ENCODE data around the gene GCSAM.

The GCSAM gene

DNA sequence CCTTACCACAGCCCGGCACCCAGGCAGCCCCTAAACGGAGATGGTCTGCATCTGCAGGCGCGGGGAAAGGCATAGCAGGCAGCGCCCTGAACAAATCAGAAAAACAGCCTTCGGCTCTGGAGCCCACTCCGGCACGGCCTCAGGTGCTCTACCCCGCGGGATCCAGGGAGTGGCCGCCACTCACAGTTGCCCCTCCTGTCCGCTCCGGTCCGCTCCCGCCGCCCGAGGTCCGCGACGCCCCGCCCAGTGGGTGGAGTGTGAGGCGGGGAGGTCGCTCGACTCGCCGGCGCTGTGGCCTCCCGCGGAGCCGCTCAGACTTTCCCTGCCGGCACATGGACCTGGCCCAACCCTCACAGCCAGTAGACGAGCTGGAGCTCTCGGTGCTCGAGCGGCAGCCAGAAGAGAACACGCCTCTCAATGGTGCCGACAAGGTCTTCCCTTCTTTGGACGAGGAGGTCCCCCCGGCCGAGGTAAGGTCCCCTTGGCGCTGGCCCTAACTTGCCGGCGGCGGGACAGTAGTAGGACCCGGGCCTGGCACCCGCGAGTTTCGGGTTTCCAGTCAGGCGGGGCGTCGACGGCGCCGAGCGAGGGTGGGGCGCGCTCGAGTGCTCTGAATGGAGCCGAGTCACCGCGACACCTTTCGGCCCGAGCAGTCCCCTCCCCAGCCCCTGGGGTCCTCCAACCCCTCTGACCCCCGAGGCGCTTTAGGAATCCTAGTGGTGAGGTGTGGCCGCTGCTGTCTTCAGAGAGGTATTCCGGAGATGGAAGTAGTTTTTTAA, 46.8 kb downstream of the GCSAM start, which contains the start of gene C3orf52:
Gene C3orf52, plus strand, starts transcription at position 314 of the 779 bp plus-strand sequence. Its CDS starts 19 bp downstream, at position 333.
- H3K36me3 ChIP-seq: no peaks in the 10 kb centered on the region
- H3K27ac ChIP-seq: peak within 1 kb of the TSS; percentile 39 to 48
- TF ChIP-seq, protein P1, sequence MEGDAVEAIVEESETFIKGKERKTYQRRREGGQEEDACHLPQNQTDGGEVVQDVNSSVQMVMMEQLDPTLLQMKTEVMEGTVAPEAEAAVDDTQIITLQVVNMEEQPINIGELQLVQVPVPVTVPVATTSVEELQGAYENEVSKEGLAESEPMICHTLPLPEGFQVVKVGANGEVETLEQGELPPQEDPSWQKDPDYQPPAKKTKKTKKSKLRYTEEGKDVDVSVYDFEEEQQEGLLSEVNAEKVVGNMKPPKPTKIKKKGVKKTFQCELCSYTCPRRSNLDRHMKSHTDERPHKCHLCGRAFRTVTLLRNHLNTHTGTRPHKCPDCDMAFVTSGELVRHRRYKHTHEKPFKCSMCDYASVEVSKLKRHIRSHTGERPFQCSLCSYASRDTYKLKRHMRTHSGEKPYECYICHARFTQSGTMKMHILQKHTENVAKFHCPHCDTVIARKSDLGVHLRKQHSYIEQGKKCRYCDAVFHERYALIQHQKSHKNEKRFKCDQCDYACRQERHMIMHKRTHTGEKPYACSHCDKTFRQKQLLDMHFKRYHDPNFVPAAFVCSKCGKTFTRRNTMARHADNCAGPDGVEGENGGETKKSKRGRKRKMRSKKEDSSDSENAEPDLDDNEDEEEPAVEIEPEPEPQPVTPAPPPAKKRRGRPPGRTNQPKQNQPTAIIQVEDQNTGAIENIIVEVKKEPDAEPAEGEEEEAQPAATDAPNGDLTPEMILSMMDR (IDR thresholded peaks at IDR 0.05): no peak
- DNase-seq: peak; percentile 80 to 90
- H3K9me3 ChIP-seq: no peaks in the 10 kb centered on the region
- peak within 1 kb of the TSS; percentile 50 to 70 for H3K4me3 ChIP-seq
- intact Hi-C loops (cut with DNase I; ENCODE audit: low total_unique reads): no loop called here
- H3K27me3 ChIP-seq: no peaks in the 10 kb centered on the region
- H3K4me1 ChIP-seq: peaks cover 0 to 21% (median 15%) of the 10 kb centered on the region in 4 donors

DNA sequence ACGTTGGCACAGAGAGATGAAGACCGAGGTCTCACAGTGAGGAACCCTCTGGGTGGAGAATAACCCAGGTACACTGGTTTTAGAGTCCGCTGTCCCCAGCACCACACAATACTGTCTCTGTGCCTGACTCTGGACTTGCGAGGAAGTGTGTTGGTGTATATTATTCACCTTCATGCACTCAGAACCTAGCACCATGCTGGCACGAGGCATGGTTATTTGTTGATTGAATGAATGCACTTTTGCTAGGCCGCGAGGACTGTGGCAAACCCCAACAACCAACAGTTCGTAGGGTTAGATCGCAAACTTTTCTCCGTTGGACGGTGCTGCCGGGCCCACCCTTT, 47.3 kb downstream of the GCSAM start:
- peak overlapping the region; percentile 39 to 48 for H3K27ac ChIP-seq
- no peaks in the 10 kb centered on the region for H3K9me3 ChIP-seq
- H3K36me3 ChIP-seq: no peaks in the 10 kb centered on the region
- DNase-seq: no peak
- TF ChIP-seq, protein P1 (IDR thresholded peaks at IDR 0.05): no peak
- intact Hi-C loops (cut with DNase I; ENCODE audit: low total_unique reads): no loop called here
- H3K4me1 ChIP-seq: peaks cover 0 to 21% (median 15%) of the 10 kb centered on the region in 4 donors
- peak overlapping the region; percentile 50 to 70 for H3K4me3 ChIP-seq
- no peaks in the 10 kb centered on the region for H3K27me3 ChIP-seq

DNA sequence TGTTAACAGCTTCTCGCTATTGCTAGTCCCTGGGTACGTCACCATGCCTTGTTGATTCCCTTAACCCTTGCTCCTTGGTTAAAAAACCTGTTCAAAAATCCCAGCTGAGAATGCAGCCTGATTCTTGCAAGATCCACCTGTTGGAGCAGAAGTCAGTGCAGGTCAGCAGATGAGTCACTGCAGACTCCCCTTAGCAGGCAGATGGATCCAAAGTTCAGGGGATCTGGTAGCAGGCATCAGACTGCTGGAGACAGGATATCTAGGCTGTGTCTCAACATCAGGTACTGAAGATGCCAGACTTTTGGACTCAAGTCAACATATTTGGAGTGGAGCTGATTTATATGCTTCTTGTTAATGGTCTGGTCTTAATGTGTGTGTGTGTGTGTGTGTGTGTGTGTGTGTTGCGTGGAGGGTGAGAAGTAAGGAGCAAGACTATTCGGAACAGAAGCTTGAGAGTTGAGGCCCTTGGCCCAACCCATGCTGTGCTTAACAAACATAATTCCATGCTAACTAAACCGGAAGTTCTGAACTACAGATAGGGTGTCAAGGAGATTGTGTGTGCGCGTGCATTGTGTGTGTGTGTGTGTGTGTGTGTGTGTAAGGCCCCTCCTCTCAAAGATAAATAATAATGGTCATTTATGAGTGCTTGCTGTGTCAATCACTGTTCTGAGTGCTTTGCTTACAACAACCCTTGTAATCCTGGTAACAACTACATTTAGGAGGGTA, 47.9 kb downstream of the GCSAM start:
- intact Hi-C loops (cut with DNase I; ENCODE audit: low total_unique reads): no loop called here
- no peak for DNase-seq
- Histone ChIP-seq H3K4me1 (peaks cover 0 to 21% (median 15%) of the 10 kb centered on the region in 4 donors), H3K36me3 (no peaks in the 10 kb centered on the region), H3K9me3 (no peaks in the 10 kb centered on the region), H3K27ac (no peak overlapping the region), H3K4me3 (no peak overlapping the region), H3K27me3 (no peaks in the 10 kb centered on the region)
- TF ChIP-seq, protein P1 (IDR thresholded peaks at IDR 0.05): no peak

DNA sequence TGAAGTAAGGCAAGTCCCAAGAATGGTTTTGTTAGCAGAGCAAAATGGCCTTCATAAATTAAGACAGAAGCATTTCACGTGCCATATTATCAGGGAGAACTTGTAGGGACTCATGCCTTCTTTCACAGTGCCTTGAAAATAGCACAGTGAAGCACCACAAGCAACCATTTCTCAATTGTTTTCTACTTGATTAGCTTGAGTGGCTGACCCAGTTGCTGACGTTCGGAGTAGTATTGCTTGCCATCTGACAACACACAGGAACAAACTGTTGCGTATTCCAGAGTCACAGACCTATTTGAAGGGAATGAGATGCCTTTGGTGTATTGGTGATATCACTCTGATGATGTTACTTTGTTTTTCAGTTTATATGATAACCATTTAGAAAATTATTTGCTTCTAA, 49.8 kb downstream of the GCSAM start:
- TF ChIP-seq, protein P1 (IDR thresholded peaks at IDR 0.05): no peak
- Histone ChIP-seq H3K9me3 (no peaks in the 10 kb centered on the region), H3K36me3 (no peaks in the 10 kb centered on the region), H3K27me3 (no peaks in the 10 kb centered on the region), H3K4me1 (peaks cover 0 to 21% (median 15%) of the 10 kb centered on the region in 4 donors), H3K27ac (no peak overlapping the region), H3K4me3 (no peak overlapping the region)
- intact Hi-C loops (cut with DNase I; ENCODE audit: low total_unique reads): no loop called here
- no peak for DNase-seq

DNA sequence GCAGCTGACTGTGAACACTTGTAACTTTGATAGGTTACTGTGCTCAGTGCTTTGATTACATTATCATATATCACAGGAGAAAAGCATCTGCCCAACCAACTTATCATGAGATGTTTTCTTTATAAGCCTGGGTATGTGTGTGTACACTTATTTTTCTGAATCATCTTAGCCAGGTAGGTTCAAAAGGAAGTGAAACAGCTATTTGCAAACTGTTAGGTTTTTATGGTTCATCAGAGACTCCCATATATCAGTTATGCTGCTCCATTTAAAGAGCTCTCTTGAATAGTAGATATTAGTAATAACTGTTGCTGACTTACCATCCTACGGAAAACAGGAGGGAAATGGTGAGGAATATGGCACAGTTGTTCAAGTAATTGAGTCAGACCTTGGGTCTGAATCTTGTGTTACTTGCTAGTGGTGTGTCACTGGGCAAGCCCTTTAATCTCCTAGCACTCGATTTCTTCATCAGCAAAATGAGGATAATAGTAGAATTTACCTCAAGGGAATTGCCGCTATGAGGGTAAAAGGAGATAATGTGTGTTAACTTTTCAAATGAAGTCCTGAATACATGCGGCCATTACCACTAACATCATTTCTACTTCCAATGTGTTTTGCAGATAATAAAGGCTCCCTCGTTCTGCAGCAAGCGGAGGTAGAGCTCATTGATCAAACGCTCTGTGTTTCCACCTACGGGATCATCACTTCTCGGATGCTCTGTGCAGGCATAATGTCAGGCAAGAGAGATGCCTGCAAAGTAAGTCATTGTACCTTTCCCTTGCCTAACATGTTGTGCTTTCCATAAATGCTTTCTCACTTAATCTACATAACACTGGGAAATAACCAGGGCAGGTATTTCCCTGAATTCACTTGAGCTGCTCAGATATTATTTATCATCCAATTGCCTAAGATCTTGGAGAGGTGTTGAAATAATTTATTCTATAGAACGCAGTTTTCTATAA, 54.6 kb downstream of the GCSAM start:
- no peaks in the 10 kb centered on the region for H3K27me3 ChIP-seq
- DNase-seq: no peak
- intact Hi-C loops (cut with DNase I; ENCODE audit: low total_unique reads): no loop called here
- TF ChIP-seq, protein P1 (IDR thresholded peaks at IDR 0.05): no peak
- no peak overlapping the region for H3K4me3 ChIP-seq
- H3K27ac ChIP-seq: no peak overlapping the region
- peaks cover 0 to 13% (median 0%) of the 10 kb centered on the region in 4 donors for H3K4me1 ChIP-seq
- no peaks in the 10 kb centered on the region for H3K36me3 ChIP-seq
- H3K9me3 ChIP-seq: no peaks in the 10 kb centered on the region

All from tibial artery (tissue), 4 donors.